ENCODE results near the gene ECSCR. TPM values are rescaled to one million over a fixed set of nuclear protein-coding genes. Genes with fewer than 3 reads are reported as not detected.

ECSCR gene
- total RNA-seq, 2 experiments from 2014 or later = not detected

GRCh38 chr5:139418793-139419192, 43.8 kb downstream of the ECSCR start:
- Histone ChIP-seq H3K27ac (ENCODE audit: low read depth in 1 of 2, low read length in 2 of 2) (no peak overlapping the region), H3K4me3 (ENCODE audit: low read length) (no peak overlapping the region), H3K27me3 (ENCODE audit: control insufficient read depth in 1 of 2, insufficient read depth in 2 of 2, low read length in 2 of 2) (no peaks in the 10 kb centered on the region), H3K4me1 (ENCODE audit: insufficient read depth, low read length) (peaks cover 19% of the 10 kb centered on the region), H3K36me3 (ENCODE audit: insufficient read depth, low read length) (peaks cover 5% of the 10 kb centered on the region), H3K9me3 (ENCODE audit: control insufficient read depth in 1 of 2, insufficient read depth in 1 of 2, low read length in 2 of 2) (no peaks in the 10 kb centered on the region)
- H3K4me3 Mint-ChIP-seq = no peak overlapping the region
- ATAC-seq (ENCODE audit: poor library complexity) = no peak
- CTCF ChIA-PET = interaction anchor here (2.0 to 7.2 kb wide), 2 partner anchors 94 to 99 kb away, joined by 5 to 132 read pairs; no protein-coding TSS in a partner anchor
- intact Hi-C loops (cut with DNase I, micrococcal nuclease) = no loop called here
- POLR2A ChIA-PET = interaction anchor here (1.9 kb wide), 1 partner anchor 15 kb away, joined by 5 read pairs; the partner anchor contains the start of gene SPATA24
- DNase-seq = no peak
- H3K27me3 Mint-ChIP-seq = no peaks in the 10 kb centered on the region
- H3K36me3 Mint-ChIP-seq (ENCODE audit: low read depth) = peaks cover 42% of the 10 kb centered on the region
- peaks cover 31% of the 10 kb centered on the region for H3K4me1 Mint-ChIP-seq (ENCODE audit: low read depth)
- no peak overlapping the region for H3K27ac Mint-ChIP-seq
- no peaks in the 10 kb centered on the region for H3K9me3 Mint-ChIP-seq
- TF ChIP-seq CTCF (IDR thresholded peaks at IDR 0.05) = no peak

- H3K9me3 ChIP-seq (ENCODE audit: control insufficient read depth in 1 of 2, insufficient read depth in 1 of 2, low read length in 2 of 2) = no peaks in the 10 kb centered on the region
- ChIA-PET POLR2A (no interaction called here), CTCF (interaction anchor here (1.0 kb wide), 1 partner anchor 103 kb away, joined by 3 read pairs; no protein-coding TSS in a partner anchor)
- Mint-ChIP-seq H3K4me3 (no peak overlapping the region), H3K27me3 (no peaks in the 10 kb centered on the region), H3K36me3 (ENCODE audit: low read depth) (peaks cover 37% of the 10 kb centered on the region), H3K27ac (no peak overlapping the region), H3K9me3 (no peaks in the 10 kb centered on the region), H3K4me1 (ENCODE audit: low read depth) (peaks cover 25% of the 10 kb centered on the region)
- DNase-seq (no peak), ATAC-seq (ENCODE audit: poor library complexity) (no peak)
- intact Hi-C loops (cut with DNase I, micrococcal nuclease) = no loop called here
- no peaks in the 10 kb centered on the region for H3K27me3 ChIP-seq (ENCODE audit: control insufficient read depth in 1 of 2, insufficient read depth in 2 of 2, low read length in 2 of 2)
- peaks cover 5% of the 10 kb centered on the region for H3K36me3 ChIP-seq (ENCODE audit: insufficient read depth, low read length)
- no peak for TF ChIP-seq CTCF (IDR thresholded peaks at IDR 0.05)
- peaks cover 19% of the 10 kb centered on the region for H3K4me1 ChIP-seq (ENCODE audit: insufficient read depth, low read length)
- H3K4me3 ChIP-seq (ENCODE audit: low read length) = no peak overlapping the region
- no peak overlapping the region for H3K27ac ChIP-seq (ENCODE audit: low read depth in 1 of 2, low read length in 2 of 2)
These were observed 45.3 kb downstream of the ECSCR start for GRCh38 chr5:139417214-139417613.

GRCh38 chr5:139416651-139417050, 45.9 kb downstream of the ECSCR start:
- no peak for TF ChIP-seq CTCF (IDR thresholded peaks at IDR 0.05)
- Histone ChIP-seq H3K4me3 (ENCODE audit: low read length) (no peak overlapping the region), H3K9me3 (ENCODE audit: control insufficient read depth in 1 of 2, insufficient read depth in 1 of 2, low read length in 2 of 2) (no peaks in the 10 kb centered on the region), H3K27me3 (ENCODE audit: control insufficient read depth in 1 of 2, insufficient read depth in 2 of 2, low read length in 2 of 2) (no peaks in the 10 kb centered on the region), H3K27ac (ENCODE audit: low read depth in 1 of 2, low read length in 2 of 2) (no peak overlapping the region), H3K36me3 (ENCODE audit: insufficient read depth, low read length) (peaks cover 5% of the 10 kb centered on the region), H3K4me1 (ENCODE audit: insufficient read depth, low read length) (peaks cover 19% of the 10 kb centered on the region)
- no peak for DNase-seq
- peaks cover 35% of the 10 kb centered on the region for H3K36me3 Mint-ChIP-seq (ENCODE audit: low read depth)
- no peaks in the 10 kb centered on the region for H3K9me3 Mint-ChIP-seq
- ATAC-seq (ENCODE audit: poor library complexity) = no peak
- H3K27ac Mint-ChIP-seq = no peak overlapping the region
- ChIA-PET POLR2A (no interaction called here), CTCF (no interaction called here)
- peaks cover 23% of the 10 kb centered on the region for H3K4me1 Mint-ChIP-seq (ENCODE audit: low read depth)
- no peak overlapping the region for H3K4me3 Mint-ChIP-seq
- H3K27me3 Mint-ChIP-seq = no peaks in the 10 kb centered on the region
- intact Hi-C loops (cut with DNase I, micrococcal nuclease) = no loop called here

Data from CD4-positive, alpha-beta T cell (primary cell).